NCI-H524 treated with DMSO at 0.1 percent for 48 hours (cell line): Measurements from ENCODE around the gene TRMT2A.

ENCODE experiments used
- DNase-seq: peaks from one replicate; lab custom pipeline; 2025; lab: John Stamatoyannopoulos, UW

Gene TRMT2A

GRCh38 chr22:20118300-20119020 is 1.4 kb upstream of the TRMT2A start:
- DNase-seq: no peak

DNA sequence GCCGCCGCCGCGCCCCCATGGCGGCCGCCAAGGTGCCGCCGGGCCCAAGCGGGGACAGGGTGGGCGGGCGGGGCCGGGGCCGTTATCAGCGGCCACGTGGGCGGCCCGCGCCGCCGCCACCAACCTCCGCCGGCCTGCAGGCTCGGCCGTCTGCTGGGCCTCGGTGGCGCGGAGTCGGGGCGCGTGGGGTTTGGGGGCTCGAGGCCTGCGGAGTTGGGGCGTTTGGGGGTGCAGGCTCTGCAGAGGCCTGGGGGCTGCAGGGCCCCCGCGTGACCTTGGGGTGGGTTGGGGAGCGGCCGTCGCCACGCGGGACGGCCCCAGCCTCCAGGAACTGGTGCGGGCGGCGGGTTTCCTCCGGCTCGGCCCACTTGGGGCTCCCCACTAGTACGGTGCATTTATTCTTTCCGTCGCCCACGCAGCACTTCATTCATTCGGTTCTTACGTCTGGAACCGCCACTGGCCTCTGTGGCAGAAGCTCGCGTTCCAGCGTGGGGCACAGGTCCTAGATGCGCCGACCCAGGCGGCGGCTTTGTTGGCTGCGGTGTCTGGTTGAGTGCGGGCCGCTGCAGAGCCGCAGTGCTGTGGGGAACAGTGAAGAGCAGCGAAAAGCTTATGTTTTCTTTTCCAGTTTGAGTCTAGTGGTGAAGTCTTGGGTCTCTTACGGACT is 740 bp upstream of the TRMT2A start:
- no peak for DNase-seq

DNA sequence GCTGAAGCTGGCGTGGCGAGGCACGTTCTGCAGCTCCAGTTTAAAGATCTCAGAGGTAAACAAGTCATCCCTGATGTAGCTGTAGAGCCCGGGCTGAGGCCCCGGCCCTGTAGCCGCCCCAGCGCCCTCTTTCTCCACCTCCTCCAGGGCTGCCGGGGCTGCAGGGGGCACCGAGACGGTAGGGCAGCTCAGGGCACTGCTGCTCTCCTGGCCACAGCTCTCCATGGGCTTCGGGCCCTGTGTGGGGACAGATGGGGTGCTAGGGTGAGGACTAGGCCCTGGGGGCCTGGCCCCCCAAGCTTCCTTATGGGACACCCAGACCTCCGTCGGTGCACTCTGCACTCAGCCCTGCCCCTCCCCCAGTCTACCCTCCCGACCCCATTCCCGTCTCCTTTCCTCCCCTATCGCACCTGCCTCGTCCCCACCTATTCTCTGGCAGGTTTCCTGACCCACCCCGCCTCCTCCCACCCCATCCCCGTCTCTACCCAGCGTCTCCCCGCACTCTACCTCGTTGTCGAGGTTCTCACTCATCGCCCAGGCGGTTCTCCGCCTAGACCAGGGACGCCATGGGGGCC is 563 bp downstream of the TRMT2A start:
- DNase-seq: no peak

- DNase-seq: no peak
Measured at GRCh38 chr22:20115691-20116375, 1.2 kb downstream of the TRMT2A start, which contains the start of gene RANBP1. TSS of gene RANBP1 (plus strand) at chr22:20116104. CDS start at chr22:20116185, 81 bp downstream.

DNA sequence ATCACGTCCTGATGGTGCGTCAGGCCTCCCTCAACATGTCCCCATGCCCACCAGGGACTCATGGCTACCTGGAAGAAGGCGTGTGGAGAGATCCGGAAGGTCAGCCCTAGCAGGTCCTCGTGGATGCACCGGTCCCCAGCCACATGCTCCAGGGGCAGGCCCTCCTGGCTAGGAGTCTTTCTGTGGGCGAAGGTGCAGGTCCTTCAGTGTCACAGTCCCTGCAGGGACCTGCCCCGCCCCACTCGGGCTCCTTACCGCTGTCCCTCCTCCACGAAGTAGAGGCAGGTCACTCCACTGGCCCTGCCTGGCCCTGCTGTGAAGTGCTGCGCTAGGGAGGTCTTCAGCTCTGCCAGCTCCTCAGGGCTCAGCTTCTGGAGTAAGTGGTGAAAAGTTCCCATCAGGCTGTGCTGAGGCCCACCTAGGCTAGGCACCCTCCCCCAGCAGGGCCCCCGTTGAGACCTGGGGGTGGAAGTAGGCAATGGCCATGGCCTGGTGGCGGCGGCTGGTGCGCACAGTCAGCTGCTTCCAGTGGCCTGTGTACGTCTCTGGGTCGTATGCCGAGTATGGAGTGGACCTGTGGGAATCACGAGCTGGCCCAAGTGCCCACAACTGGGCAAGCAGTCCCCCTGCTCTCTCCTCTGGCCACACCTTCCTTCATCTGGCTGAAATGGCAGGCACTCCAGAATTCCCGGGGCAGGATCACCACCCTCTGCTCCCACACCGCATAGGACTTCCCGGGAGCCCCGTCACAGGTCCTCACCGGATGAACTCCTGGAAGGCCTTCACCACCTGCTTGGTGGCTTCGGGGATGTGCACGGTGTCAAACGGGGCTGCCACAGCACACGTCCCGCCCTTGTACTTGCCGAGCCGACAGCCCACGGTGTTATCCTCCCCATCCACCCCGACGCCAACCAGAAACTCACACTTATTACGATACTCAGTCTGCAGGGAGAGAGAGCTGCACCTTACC is 2.2 kb downstream of the TRMT2A start:
- DNase-seq: no peak

DNA sequence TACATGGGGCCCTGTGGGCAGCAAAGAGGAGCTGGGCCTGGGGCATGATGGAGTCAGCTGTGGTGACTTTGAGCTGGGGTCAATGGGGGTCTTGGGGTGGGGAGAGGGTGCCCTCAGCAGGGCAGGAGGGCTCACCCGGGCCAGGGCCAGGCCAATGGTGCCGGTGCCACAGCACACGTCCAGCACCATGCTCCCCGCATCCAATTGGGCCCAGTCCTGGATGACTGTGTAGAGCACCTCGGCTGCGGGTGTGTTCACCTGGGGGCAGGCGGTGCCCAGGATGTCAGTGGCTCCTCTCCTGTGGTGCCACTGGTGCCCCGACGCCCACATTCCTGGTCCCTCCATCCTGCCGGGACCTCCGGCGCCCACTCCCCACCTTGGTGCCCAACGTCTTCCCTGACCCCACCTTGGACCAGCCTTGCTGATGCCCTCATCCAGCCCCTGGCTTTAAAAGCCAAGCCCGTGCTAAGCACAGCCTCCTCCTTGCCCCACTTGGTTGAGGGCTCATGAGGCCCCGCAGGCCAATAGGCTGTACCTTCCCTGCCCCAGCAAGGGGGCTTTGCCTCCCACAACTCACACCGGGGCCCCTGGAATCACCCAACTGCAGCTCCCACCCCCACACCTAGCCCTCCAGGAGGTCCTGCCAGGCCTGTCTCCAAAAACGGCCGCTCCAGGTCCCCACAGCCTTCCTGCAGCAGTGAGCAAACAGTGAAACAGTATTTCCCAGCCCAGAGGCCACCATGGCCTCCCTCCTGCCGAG is 3.3 kb downstream of the TRMT2A start:
- no peak for DNase-seq

- DNase-seq: no peak
Measured at GRCh38 chr22:20112623-20113511, 4.2 kb downstream of the TRMT2A start.

- no peak for DNase-seq
Measured at GRCh38 chr22:20111689-20112622, 5.1 kb downstream of the TRMT2A start.

- no peak for DNase-seq
Measured at GRCh38 chr22:20111045-20111688, 5.9 kb downstream of the TRMT2A start.

- no peak for DNase-seq
Measured at GRCh38 chr22:20110359-20110985, 6.6 kb downstream of the TRMT2A start.

GRCh38 chr22:20109411-20110358 is 7.3 kb downstream of the TRMT2A start:
- no peak for DNase-seq

DNA sequence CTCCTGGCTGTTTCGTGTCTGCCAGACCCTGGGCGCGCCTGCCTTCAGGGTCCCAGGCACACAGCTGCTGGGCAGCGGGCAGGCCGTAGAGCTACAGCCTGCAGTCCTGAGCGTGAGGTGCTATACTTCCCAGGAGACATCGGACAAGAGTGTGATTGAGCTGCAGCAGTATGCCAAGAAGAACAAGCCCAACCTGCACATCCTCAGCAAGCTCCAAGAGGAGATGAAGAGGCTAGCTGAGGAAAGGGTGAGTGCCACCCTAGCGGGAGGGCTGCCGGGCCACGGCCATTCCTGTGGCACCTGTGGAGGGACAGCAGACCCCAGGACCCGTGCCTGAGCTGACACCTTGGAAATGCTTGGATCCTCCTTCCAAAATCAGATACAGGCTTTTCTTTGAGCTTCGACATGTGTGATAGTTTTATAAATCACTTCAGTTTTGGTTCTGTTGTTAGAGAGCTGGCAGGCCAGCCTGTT is 8.2 kb downstream of the TRMT2A start:
- DNase-seq: no peak

DNA sequence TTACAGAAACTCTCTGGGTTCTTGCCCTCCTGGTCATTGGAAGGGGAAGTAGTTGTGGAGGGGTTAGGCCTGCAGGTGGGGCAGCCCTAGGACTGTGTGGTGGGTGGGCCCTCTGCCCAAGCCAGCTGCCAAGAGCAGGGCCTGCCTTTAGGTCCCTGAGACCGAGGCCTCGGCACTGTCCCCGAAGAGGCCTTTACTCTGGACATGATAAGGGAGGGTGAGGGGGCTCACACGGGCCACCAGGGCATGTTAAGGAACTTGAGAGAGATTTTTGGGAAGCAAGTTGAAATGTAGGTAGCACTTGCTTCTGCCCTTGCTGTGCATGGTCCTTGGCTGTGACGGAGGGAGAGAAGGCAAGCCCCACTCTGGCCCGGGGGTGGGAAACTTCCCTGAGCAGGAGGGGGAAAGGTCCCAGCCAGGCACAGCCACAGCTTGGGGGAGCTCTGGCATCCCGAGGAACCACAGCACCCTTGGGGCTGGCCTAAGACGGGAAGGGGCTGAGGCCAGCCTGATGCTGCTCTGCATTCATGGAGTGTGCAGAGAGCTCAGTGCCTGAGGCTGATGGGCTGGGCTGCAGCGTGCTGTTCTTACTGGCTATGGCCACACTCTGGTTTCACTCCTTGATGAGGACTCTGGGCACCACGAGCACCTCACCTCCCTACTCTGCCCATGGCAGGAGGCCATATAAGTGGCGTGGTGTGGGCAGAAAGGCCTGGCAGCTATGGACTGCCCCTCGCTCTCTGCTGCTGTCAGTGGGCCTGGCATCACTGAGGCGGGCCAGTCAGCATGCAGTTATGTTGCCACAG is 8.9 kb downstream of the TRMT2A start:
- no peak for DNase-seq

DNA sequence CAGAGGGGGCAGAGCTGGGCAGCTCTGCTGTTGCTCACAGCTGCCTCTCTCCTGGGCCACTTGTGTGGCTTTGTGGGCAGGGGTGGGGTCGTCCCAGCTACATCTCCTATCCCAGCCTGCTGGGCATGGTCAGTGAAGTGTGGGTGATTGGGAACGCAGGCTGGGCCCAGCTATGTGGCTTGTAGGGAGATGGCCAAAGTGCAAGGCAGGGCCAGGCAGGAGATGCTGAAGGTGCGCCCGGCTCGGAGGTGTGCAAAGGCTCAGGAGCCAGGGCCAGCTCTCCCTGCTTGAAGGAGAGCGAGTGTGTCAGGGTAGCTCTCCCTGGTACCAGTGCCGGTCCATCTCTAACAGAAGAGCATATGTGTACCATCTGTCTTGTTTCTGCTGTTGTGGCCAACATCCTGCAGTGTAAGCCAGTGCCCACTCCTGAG is 9.5 kb downstream of the TRMT2A start:
- DNase-seq: no peak

DNA sequence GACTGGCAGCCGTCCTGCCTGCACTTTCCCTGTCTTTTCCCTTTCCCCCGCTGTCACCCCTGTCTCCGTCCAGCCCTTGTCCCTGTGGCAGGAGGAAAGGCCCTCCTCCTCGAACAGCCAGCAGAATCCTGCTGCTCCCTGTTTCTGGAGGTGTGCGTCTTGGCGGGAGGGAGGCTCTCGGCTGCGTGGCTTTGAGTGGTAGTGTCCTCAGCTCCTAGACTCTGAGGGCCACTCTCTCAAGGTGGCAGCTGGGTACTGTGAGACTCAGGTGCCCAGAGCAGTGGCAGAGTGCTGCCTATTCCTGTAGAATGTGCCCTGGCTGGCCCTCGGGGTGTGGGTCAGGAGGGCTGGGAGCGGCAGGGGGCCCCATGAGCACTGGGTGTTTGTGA is 10.2 kb downstream of the TRMT2A start:
- DNase-seq: no peak
